ENCODE measurements around the gene F7. TPM values are rescaled to one million over a fixed set of nuclear protein-coding genes. Genes with fewer than 3 reads are reported as not detected.

The F7 gene
- total and polyA plus RNA-seq, 4 donors = 0.04 to 0.26 (median 0.14) TPM

DNA sequence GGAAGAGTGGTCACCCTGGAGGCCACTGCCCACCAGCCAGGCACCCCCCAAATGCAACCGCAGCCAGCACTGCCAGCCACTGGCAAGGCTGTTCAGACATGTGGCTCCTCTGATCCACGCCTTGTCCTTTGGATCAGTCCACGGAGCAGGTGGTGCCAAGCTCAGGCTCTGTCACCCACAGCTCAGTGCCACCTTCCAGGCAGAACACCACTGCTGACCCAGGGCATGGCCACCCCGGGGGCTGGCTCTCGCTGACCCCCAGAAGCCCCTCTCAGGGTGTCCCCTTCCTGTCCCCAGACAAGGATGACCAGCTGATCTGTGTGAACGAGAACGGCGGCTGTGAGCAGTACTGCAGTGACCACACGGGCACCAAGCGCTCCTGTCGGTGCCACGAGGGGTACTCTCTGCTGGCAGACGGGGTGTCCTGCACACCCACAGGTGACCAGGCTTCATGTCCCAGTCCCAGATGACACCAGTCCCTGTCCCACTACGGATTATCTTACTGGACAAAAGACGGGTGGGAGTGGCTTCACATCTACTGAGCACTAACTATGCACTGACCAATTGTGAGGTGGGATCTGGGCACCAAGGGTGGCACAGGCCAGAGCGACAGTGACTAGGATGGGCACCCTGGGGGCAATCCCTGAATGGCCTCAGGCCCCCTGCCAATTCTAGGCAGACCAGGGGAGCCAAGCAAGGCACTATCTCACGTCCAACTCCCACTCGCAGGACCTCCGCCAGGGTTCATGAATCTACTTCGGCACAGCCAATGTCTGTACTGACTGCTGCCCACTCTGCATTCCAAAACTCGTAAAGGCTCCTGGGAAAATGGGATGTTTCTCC lies 10.0 kb downstream of the F7 start:
- WGBS, 2 donors = 84 to 90% methylated on average over 21 of the region's 21 CpGs
- no peak overlapping the region for H3K4me3 ChIP-seq
- H3K27ac ChIP-seq (ENCODE audit: low read depth in 1 of 2, low read length in 1 of 2) = no peak overlapping the region
- peaks cover 0 to 4% (median 4%) of the 10 kb centered on the region in 5 donors for H3K4me1 ChIP-seq (ENCODE audit: control insufficient read depth in 5 of 5, insufficient read depth in 5 of 5, low read length in 5 of 5)
- H3K27me3 ChIP-seq (ENCODE audit: control insufficient read depth in 3 of 3, insufficient read depth in 3 of 3, low read length in 2 of 3) = peaks cover 0 to 11% (median 9%) of the 10 kb centered on the region in 3 donors
- DNase-seq = peak in 1 of 3 donors; percentile 9
- TF ChIP-seq CTCF (IDR thresholded peaks at IDR 0.05; ENCODE audit: control extremely low read depth, extremely low read depth) = no peak
- no peak for ATAC-seq (ENCODE audit: insufficient read depth, low FRiP score)
- peaks cover 0 to 3% (median 0%) of the 10 kb centered on the region in 4 donors for H3K9me3 ChIP-seq (ENCODE audit: control insufficient read depth in 4 of 4, insufficient read depth in 3 of 4, low read length in 3 of 4)
- H3K36me3 ChIP-seq (ENCODE audit: control insufficient read depth in 4 of 4, insufficient read depth in 4 of 4, low read length in 4 of 4) = no peaks in the 10 kb centered on the region
- no peak overlapping the region for H3K9ac ChIP-seq (ENCODE audit: insufficient read depth in 1 of 2, low read length in 2 of 2)

GRCh38 chr13:113116206-113116800 lies 10.7 kb downstream of the F7 start:
- Histone ChIP-seq H3K9me3 (ENCODE audit: control insufficient read depth in 4 of 4, insufficient read depth in 3 of 4, low read length in 3 of 4) (peaks cover 0 to 3% (median 0%) of the 10 kb centered on the region in 4 donors), H3K27me3 (ENCODE audit: control insufficient read depth in 3 of 3, insufficient read depth in 3 of 3, low read length in 2 of 3) (peaks cover 0 to 7% (median 4%) of the 10 kb centered on the region in 3 donors), H3K27ac (ENCODE audit: low read depth in 1 of 2, low read length in 1 of 2) (no peak overlapping the region), H3K36me3 (ENCODE audit: control insufficient read depth in 4 of 4, insufficient read depth in 4 of 4, low read length in 4 of 4) (no peaks in the 10 kb centered on the region), H3K4me3 (no peak overlapping the region), H3K4me1 (ENCODE audit: control insufficient read depth in 5 of 5, insufficient read depth in 5 of 5, low read length in 5 of 5) (peaks cover 0 to 4% (median 0%) of the 10 kb centered on the region in 5 donors), H3K9ac (ENCODE audit: insufficient read depth in 1 of 2, low read length in 2 of 2) (no peak overlapping the region)
- 86 to 91% methylated on average over 10 of the region's 10 CpGs for WGBS, 2 donors
- no peak for DNase-seq
- ATAC-seq (ENCODE audit: insufficient read depth, low FRiP score) = no peak
- no peak for TF ChIP-seq CTCF (IDR thresholded peaks at IDR 0.05; ENCODE audit: control extremely low read depth, extremely low read depth)

DNA sequence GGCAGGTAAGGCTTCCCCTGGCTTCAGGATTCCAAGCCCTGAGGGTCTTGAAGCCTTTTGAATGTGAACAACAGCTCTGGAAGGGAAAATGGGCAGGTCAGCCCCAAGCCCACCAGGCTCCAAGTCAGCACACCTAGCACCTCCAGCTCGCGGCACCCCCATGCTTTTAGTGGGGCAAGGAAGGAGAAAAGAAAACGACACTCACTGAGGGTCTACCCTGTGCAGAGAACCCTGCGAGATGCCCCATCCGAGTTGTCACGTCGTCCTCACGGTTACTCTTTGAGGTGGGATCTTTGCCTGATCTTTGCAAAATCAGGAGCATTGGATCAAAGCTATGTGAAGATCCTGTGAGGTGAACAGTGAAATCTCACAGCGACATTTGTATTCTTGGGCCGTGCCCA lies 11.3 kb downstream of the F7 start:
- TF ChIP-seq CTCF (IDR thresholded peaks at IDR 0.05; ENCODE audit: control extremely low read depth, extremely low read depth) = no peak
- Histone ChIP-seq H3K27ac (ENCODE audit: low read depth in 1 of 2, low read length in 1 of 2) (no peak overlapping the region), H3K36me3 (ENCODE audit: control insufficient read depth in 4 of 4, insufficient read depth in 4 of 4, low read length in 4 of 4) (no peaks in the 10 kb centered on the region), H3K4me1 (ENCODE audit: control insufficient read depth in 5 of 5, insufficient read depth in 5 of 5, low read length in 5 of 5) (peaks cover 0 to 4% (median 0%) of the 10 kb centered on the region in 5 donors), H3K9me3 (ENCODE audit: control insufficient read depth in 4 of 4, insufficient read depth in 3 of 4, low read length in 3 of 4) (peaks cover 0 to 3% (median 0%) of the 10 kb centered on the region in 4 donors), H3K9ac (ENCODE audit: insufficient read depth in 1 of 2, low read length in 2 of 2) (no peak overlapping the region), H3K4me3 (no peak overlapping the region), H3K27me3 (ENCODE audit: control insufficient read depth in 3 of 3, insufficient read depth in 3 of 3, low read length in 2 of 3) (peaks cover 0 to 5% (median 4%) of the 10 kb centered on the region in 3 donors)
- WGBS, 2 donors = 92 to 93% methylated on average over 10 of the region's 10 CpGs
- ATAC-seq (ENCODE audit: insufficient read depth, low FRiP score) = no peak
- no peak for DNase-seq
